GM12892 (cell line): ENCODE data around the gene MIF4GD.

Source experiments
- DNase-seq: peaks from one replicate; pipeline ENCODE4 v3.0.0; 2011; ENCODE audit not compliant: insufficient read length
- FAIRE-seq: peaks from 2 replicates; lab custom pipeline; 2011; peaks lifted over from hg19 to GRCh38; lab: Jason Lieb, UNC
- POLR2A ChIP-seq: IDR thresholded peaks from 2 replicates; pipeline ENCODE4 v1.6.1; 2011; ENCODE audit warnings: low read depth, low read length, control low read depth
- POLR2AphosphoS5 ChIP-seq: IDR thresholded peaks from 2 replicates; pipeline ENCODE4 v1.6.1; 2011; ENCODE audit warnings: low read depth, low read length, control low read depth
- TAF1 ChIP-seq: IDR thresholded peaks from 2 replicates; pipeline ENCODE4 v1.6.1; 2011; ENCODE audit warnings: low read depth, mild to moderate bottlenecking, control low read depth, low read length, borderline replicate concordance

MIF4GD gene

DNA sequence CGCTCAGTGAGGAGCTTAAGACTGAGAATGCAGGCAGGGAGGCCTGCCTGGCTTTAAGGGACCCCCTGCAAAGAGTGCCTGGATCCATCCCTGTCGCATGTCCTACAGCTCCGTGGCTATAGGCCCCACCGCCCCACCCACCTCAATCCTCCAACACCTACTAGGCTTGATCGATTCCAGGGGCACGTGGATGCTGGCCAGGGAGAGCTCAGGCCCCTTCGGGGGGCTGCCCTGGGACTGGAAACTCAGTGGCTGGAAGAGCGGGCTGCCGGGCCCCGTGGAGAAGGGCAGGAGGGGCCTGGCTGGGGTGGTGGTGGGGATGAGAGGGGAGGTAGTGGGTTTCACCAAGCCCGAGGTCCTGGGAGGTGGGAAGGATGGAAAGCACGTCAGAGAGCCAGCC lies 31.8 kb downstream of the MIF4GD start:
- no peak for FAIRE-seq
- TF ChIP-seq POLR2A (no peak), POLR2AphosphoS5 (no peak), TAF1 (no peak)
- DNase-seq, result no peak

GRCh38 chr17:75238684-75239191 lies 32.3 kb downstream of the MIF4GD start:
- TF ChIP-seq POLR2AphosphoS5, result peak; percentile 68
- peak; percentile 51; the same call in 1 of the 2 replicates for TF ChIP-seq POLR2A
- 0 out of 2 replicates have a peak, but pooled peaks have one; percentile 8 for TF ChIP-seq TAF1
- peak; percentile 79 for DNase-seq
- peak; percentile 81 for FAIRE-seq

DNA sequence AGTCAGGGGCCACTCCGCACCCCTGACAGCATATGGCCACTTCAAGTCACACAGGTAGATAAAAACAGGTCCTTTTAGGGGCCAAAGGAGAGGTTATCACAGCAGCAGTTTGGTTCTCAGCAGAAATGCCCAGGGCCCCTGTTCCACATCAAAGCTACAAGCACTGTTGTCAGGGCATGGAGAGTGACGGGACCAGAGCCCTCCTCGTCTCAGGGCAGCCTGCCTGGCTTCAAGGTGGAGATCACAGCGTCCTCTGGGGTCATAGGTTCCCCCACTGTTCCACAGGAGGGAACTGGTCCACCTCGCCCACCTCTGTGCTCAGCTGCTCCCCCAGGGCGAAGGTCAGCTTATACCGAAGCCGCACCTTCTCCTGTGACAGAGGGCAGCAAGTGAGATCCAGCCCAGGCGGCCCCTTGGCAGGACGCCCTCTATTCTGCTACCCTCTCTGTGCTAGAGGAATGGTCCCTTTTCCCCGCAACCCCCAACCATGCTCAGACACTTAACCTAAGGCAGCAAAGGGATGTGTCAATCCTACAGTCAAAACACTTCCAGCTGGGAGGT lies 32.9 kb downstream of the MIF4GD start:
- TF ChIP-seq TAF1 (no peak), POLR2A (no peak), POLR2AphosphoS5 (no peak; the same call in 1 of the 2 replicates)
- FAIRE-seq (no peak), DNase-seq (no peak)

GRCh38 chr17:75237100-75238014 lies 33.7 kb downstream of the MIF4GD start:
- DNase-seq (no peak), FAIRE-seq (no peak)
- TF ChIP-seq POLR2AphosphoS5 (no peak; the same call in 1 of the 2 replicates), POLR2A (peak; percentile 31; the same call in 1 of the 2 replicates)

GRCh38 chr17:75232786-75233185 lies 38.2 kb downstream of the MIF4GD start:
- TF ChIP-seq TAF1, result no peak
- TF ChIP-seq POLR2A, result no peak
- TF ChIP-seq POLR2AphosphoS5, result no peak; the same call in 1 of the 2 replicates
- FAIRE-seq, result no peak

GRCh38 chr17:75231741-75232464 lies 39.1 kb downstream of the MIF4GD start:
- FAIRE-seq (no peak), DNase-seq (no peak)
- TF ChIP-seq TAF1 (no peak), POLR2AphosphoS5 (no peak), POLR2A (no peak)

More at GRCh38 chr17:75232786-75233185, 38.2 kb downstream of the MIF4GD start:
- DNase-seq, result no peak

GRCh38 chr17:75231071-75231470 lies 40.0 kb downstream of the MIF4GD start:
- DNase-seq (no peak), FAIRE-seq (no peak)
- no peak for TF ChIP-seq TAF1
- no peak for TF ChIP-seq POLR2A
- TF ChIP-seq POLR2AphosphoS5, result no peak

DNA sequence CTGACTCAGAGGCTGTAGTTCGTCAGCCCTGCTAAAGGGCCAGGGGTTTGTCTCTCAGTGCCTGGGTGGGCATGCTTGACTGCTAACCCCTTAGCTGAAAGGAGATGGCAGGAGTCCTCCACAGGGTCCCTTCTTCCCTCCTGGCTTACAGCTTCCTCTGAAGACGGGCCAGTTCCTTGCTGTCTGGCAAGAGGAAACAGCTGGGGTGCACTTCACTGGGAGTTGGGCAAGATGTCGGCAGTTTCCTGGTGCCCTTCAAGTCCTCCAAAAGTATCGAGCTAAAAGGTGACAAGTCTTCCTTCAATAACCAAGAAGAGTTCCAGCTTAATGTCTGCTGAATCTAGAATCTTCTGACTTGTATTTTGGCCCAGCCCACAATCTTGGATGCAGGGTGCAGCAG lies 42.2 kb downstream of the MIF4GD start:
- DNase-seq (no peak), FAIRE-seq (no peak)
- no peak for TF ChIP-seq TAF1
- TF ChIP-seq POLR2A, result no peak
- TF ChIP-seq POLR2AphosphoS5, result no peak

DNA sequence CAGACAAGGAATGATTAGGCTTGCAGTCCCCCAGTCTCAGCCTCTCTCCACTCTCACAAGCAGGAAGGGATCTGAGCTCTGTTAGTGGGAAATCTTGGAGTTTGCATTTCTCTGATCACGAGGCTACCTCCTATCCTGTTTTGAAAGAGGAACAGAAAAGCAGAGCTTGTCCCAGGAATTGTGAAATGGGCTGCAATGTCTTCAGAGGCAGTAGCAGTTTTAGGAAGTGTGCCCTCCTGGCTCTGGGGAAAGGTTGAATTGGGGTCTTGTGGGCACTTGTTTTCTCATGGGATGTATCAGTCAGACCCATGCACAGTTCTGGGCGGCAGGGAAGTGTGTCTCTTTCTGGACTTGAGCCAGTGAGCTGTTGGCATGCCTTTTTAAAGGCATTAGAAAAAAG lies 42.7 kb downstream of the MIF4GD start:
- TF ChIP-seq POLR2AphosphoS5 (no peak), TAF1 (no peak), POLR2A (no peak)
- FAIRE-seq (no peak), DNase-seq (no peak)

DNA sequence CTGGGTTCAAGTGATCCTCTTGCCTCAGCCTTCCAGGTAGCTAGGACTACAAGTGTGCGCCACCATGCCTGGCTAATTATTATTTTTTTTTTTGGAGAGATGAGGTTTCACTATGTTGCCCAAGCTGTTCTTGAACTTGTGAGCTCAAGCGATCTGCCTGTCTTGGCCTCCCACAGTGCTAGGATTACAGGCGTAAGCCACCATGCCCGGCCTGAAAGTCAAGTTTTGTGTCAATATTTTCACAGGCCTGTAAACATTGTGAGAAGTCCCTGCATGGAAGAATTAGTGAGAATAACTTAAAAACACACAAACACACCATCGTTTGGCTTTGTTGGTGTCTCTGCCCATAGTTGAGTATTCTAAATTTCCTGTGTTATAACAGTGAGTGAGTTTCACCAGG lies 43.3 kb downstream of the MIF4GD start:
- FAIRE-seq, result no peak
- TF ChIP-seq TAF1, result no peak
- no peak for TF ChIP-seq POLR2AphosphoS5
- no peak for TF ChIP-seq POLR2A
- DNase-seq, result no peak

DNA sequence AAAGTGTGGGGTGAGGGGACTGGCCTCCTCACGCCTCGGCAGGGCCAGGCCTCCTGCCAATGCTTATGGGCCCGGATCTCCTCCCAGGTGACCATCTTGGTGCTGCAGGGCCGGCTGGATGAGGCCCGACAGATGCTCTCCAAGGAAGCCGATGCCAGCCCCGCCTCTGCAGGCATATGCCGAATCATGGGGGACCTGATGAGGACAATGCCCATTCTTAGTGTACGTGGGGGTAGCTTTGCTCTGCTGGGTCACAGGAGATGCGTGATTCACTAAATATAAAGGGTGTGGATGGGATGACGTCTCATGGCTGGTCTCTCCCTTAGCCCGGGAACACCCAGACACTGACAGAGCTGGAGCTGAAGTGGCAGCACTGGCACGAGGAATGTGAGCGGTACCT lies 46.0 kb downstream of the MIF4GD start:
- FAIRE-seq, result no peak
- DNase-seq, result no peak
- no peak for TF ChIP-seq POLR2A
- no peak for TF ChIP-seq POLR2AphosphoS5
- TF ChIP-seq TAF1, result no peak
